Measurements from ENCODE around the gene UNC5C.

The UNC5C gene

DNA sequence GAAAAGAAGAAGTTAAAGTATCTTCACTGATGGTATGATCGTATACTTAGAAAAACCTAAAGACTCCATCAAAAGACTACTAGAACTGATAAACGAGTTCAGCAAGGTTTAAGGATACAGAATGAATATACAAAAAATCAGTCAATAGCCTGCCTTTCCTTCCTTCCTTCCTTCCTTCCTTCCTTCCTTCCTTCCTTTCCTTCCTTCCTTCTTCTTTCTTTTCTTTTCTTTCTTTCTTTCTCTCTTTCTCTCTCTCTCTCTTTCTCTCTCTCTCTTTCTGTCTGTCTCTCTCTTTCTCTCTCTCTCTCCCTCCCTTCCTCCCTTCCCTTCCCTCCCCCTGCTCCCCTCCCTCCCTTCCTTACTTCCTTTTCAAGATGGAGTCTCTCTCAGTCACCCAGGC is 428.3 kb downstream of the UNC5C start:
- DNase-seq (ENCODE audit: low spot score), result no peak

DNA sequence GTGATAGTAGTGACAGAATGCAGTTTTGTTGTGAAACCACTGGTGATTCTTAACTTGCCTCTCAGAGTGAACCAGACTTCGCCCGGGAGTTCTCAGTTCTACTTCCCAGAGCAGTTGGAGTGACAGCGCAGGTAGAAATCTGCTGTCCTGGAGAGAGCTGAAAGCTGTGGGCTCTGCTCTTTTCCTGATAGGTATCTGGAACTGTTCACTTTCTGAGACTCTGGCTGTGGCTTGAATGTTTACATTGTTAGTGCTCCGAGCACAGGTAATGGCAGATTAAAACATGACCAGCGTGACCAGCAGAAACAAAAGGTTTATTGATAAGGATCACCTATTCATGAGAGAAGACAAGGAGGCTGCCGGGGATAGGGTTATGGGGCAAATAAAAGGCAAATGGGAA is 430.3 kb downstream of the UNC5C start:
- no peak for DNase-seq (ENCODE audit: low spot score)

DNA sequence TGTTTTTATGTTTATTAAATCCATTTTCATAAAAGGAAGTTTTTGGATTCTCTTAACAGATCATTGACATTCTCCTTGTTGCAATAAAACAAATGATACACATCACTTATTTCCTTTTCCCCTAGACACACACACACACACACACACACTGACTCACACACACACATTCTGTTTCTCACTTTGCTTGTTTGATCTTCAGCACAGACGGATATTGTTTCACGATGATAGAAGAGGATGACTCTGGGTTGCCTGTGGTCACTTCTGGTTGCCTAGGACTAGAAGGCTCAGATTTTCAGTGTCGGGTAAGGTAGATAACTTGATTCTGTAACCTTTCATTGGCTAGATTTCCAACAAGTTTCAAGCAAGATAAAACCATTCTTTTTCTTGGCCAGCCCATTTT is 434.3 kb downstream of the UNC5C start:
- no peak for DNase-seq (ENCODE audit: low spot score)

All from activated CD4-positive, alpha-beta T cell treated with anti-CD3 and anti-CD28 coated beads, Interleukin-2, Interleukin-4, amounts not matched to agents 100 ng/mL and 50 ng/mL, durations not matched to agents 16 hours and 8 hours (primary cell).